Body of pancreas (tissue), 4 donors: Measurements from ENCODE around the gene HDAC7. TPM values are rescaled to one million over a fixed set of nuclear protein-coding genes. Genes with fewer than 3 reads are reported as not detected.

ENCODE experiments used
- ATAC-seq: fragments of 150-250 bp; one replicate; pipeline ENCODE4 v1.9.1; 2016
- DNase-seq, 4 donors: peaks; one replicate each; pipeline ENCODE4 v3.0.0-alpha.2; 2019
- H3K27ac ChIP-seq, 4 donors: fragments of 200-600 bp; sonication (generic); 1 replicate in 3 of 4; 2 replicates in 1 of 4; pipeline versions ENCODE4 v1.5.1 to v1.6.1; 2016 to 2019; ENCODE audit warnings: mild to moderate bottlenecking in 1 of 4, mixed read lengths in 1 of 4, moderate library complexity in 1 of 4
- H3K27me3 ChIP-seq, 2 donors: fragments of 200-600 bp; sonication (generic); one replicate each; pipeline ENCODE4 v1.6.0; 2016; ENCODE audit warnings: mild to moderate bottlenecking in 1 of 2
- H3K36me3 ChIP-seq, 2 donors: fragments of 200-600 bp; sonication (generic); replicated peaks in 1 of 2; 2 replicates each; pipeline ENCODE4 v1.5.1; 2016; ENCODE audit warnings: low read depth in 2 of 2; ENCODE audit not compliant: insufficient read depth in 1 of 2
- H3K4me1 ChIP-seq: fragments of 200-600 bp; sonication (generic); one replicate; pipeline ENCODE4 v1.6.0; 2016
- H3K4me3 ChIP-seq, 2 donors: fragments of 200-600 bp; sonication (generic); 1 replicate in 1 of 2; 2 replicates in 1 of 2; pipeline ENCODE4 v1.5.1; 2016 to 2019
- H3K9me3 ChIP-seq, 3 donors: fragments of 200-600 bp; sonication (generic); 1 replicate in 2 of 3; 2 replicates in 1 of 3; pipeline ENCODE4 v1.5.1; 2016
- POLR2A ChIP-seq, 3 donors: fragments of 450-650 bp; IDR thresholded peaks; one replicate each; pipeline ENCODE4 v1.6.1; 2016; ENCODE audit warnings: antibody characterized with exemption in 3 of 3, mild to moderate bottlenecking in 2 of 3
- WGBS, 2 donors: methylation state at CpG; one replicate each; pipeline ENCODE4 v1.1.5; 2017; 5-methylcytosine and 5-hydroxymethylcytosine counted together
- intact Hi-C: fragments of 100-400 bp; cut with DNase I; formaldehyde crosslinking; loops from one replicate; pipeline ENCODE4 v1.15.1; 2023
- total RNA-seq, 2 donors: library from RNA; depleted of rRNA; stranded (reverse); fragments of >200 nt; gene quantifications; one replicate each; pipeline ENCODE4 v1.1.0, GENCODE V29; 2016
- TF ChIP-seq, protein P1 (sequence below), 7 experiments: fragments of 450-650 bp in 4 of 7; fragments of 200-600 bp in 3 of 7; sonication (generic) in 3 of 7; IDR thresholded peaks; one replicate each; pipeline ENCODE4 v1.5.1; 2016 to 2019; ENCODE audit warnings: antibody characterized with exemption in 7 of 7

HDAC7 gene
- total RNA-seq, 2 donors from 2014 or later, result 26.2 to 26.7 TPM

DNA sequence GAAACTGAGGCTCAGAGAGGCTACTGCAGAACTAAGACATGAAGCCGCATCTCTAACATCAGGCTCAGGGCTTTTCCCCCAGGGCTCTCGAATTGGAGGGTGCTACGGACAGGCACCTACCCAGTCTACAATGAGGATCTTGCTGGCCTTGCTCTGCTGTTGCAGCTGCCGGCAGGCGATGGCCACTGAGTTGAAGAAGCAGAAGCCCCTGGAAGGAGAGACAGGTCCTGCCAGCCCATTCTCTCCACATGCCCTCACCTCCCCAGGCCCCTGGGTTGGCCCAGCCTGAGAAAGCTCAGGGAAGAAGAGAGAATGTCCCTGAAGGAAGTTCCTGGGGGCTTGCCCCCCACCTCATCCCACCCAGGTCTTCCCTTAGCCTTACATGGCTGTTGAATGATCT, 30.6 kb downstream of the HDAC7 start:
- H3K4me3 ChIP-seq, result no peak overlapping the region
- 89 to 100% methylated on average over 2 to 5 of the region's 5 CpGs for WGBS, 2 donors
- intact Hi-C loops, result no loop called here
- H3K9me3 ChIP-seq, result no peaks in the 10 kb centered on the region
- H3K27ac ChIP-seq, result no peak overlapping the region
- H3K36me3 ChIP-seq, result peaks cover 0 to 28% of the 10 kb centered on the region in 2 donors
- TF ChIP-seq, protein P1, sequence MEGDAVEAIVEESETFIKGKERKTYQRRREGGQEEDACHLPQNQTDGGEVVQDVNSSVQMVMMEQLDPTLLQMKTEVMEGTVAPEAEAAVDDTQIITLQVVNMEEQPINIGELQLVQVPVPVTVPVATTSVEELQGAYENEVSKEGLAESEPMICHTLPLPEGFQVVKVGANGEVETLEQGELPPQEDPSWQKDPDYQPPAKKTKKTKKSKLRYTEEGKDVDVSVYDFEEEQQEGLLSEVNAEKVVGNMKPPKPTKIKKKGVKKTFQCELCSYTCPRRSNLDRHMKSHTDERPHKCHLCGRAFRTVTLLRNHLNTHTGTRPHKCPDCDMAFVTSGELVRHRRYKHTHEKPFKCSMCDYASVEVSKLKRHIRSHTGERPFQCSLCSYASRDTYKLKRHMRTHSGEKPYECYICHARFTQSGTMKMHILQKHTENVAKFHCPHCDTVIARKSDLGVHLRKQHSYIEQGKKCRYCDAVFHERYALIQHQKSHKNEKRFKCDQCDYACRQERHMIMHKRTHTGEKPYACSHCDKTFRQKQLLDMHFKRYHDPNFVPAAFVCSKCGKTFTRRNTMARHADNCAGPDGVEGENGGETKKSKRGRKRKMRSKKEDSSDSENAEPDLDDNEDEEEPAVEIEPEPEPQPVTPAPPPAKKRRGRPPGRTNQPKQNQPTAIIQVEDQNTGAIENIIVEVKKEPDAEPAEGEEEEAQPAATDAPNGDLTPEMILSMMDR (IDR thresholded peaks at IDR 0.05), result no peak
- TF ChIP-seq POLR2A (IDR thresholded peaks at IDR 0.05), result no peak
- no peaks in the 10 kb centered on the region for H3K27me3 ChIP-seq
- DNase-seq (no peak), ATAC-seq (no peak)
- no peaks in the 10 kb centered on the region for H3K4me1 ChIP-seq

DNA sequence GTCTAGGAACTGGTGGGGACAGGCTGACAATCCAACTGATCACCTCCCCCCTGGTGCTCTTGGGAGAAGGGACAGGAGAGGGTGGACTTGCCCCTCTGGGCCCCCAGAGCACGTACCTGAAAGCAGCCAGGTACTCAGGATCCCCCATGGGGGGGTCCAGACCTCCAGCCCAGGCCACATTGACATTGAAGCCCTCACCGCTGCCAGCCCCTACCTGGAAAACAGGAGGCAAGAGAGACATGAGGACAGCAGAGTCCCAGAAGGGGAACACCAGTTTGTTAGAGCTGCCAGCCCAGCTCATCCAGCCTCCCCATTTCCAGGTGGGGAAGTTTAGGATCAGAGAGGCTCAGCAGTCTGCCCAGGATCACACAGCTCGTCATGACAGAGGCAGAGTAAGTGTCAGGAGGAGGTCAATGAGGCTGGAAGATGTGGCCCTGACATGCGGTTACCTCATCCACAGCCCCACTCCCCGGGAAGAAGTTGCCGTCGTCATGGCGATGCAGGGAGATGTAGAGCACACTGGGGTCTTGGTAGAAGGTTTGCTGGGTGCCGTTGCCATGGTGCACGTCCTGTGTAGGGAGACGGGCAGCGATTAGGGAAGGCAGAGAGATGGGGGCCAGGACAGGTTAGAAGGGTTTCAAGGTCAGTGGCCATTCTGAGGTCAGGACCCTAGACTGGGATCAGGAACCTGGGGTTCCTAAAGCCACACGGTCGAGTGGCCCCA, 31.9 kb downstream of the HDAC7 start:
- DNase-seq, result no peak
- H3K36me3 ChIP-seq, result peaks cover 0 to 28% of the 10 kb centered on the region in 2 donors
- intact Hi-C loops, result no loop called here
- no peak overlapping the region for H3K4me3 ChIP-seq
- H3K27me3 ChIP-seq, result no peaks in the 10 kb centered on the region
- 77 to 83% methylated on average over 14 of the region's 14 CpGs for WGBS, 2 donors
- no peak for ATAC-seq
- no peaks in the 10 kb centered on the region for H3K9me3 ChIP-seq
- TF ChIP-seq POLR2A (IDR thresholded peaks at IDR 0.05), result no peak
- TF ChIP-seq, protein P1 (IDR thresholded peaks at IDR 0.05), result no peak
- no peaks in the 10 kb centered on the region for H3K4me1 ChIP-seq
- no peak overlapping the region for H3K27ac ChIP-seq

DNA sequence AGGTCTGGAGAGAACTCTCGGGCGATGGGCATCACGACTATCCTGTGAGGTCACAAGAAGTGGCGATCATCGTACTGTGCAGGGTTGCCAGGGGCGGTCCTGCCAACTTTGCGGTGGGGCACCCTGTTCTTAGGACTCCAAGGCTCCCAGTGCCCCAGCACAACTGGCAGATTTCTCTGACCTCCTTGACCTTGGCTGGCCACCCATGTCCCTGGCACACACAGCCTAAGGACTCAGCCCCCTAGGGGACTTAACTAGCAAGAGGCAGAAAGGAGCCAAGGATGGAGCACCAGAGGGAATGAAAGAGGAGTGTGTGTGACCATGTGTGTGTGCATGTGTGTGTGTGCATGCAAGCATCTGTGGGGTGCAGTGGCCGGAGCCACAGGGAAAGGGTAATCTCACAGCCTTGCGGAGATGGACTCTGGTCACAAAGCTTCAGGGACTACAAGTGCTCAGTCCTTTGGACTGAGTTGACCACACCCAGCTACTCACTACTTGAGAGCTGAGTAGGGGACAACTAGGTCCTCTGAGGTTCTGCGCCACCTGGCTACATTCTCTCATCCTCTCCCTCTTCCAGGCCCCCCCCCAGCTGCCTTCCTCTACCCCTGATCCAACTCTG, 32.9 kb downstream of the HDAC7 start:
- Histone ChIP-seq H3K4me3 (no peak overlapping the region), H3K27ac (no peak overlapping the region), H3K27me3 (no peaks in the 10 kb centered on the region), H3K9me3 (no peaks in the 10 kb centered on the region), H3K36me3 (peaks cover 0 to 28% of the 10 kb centered on the region in 2 donors), H3K4me1 (no peaks in the 10 kb centered on the region)
- intact Hi-C loops, result no loop called here
- WGBS, 2 donors, result 65 to 78% methylated on average over 8 to 10 of the region's 10 CpGs
- DNase-seq (no peak), ATAC-seq (no peak)
- TF ChIP-seq POLR2A (IDR thresholded peaks at IDR 0.05), result no peak
- TF ChIP-seq, protein P1 (IDR thresholded peaks at IDR 0.05), result no peak

DNA sequence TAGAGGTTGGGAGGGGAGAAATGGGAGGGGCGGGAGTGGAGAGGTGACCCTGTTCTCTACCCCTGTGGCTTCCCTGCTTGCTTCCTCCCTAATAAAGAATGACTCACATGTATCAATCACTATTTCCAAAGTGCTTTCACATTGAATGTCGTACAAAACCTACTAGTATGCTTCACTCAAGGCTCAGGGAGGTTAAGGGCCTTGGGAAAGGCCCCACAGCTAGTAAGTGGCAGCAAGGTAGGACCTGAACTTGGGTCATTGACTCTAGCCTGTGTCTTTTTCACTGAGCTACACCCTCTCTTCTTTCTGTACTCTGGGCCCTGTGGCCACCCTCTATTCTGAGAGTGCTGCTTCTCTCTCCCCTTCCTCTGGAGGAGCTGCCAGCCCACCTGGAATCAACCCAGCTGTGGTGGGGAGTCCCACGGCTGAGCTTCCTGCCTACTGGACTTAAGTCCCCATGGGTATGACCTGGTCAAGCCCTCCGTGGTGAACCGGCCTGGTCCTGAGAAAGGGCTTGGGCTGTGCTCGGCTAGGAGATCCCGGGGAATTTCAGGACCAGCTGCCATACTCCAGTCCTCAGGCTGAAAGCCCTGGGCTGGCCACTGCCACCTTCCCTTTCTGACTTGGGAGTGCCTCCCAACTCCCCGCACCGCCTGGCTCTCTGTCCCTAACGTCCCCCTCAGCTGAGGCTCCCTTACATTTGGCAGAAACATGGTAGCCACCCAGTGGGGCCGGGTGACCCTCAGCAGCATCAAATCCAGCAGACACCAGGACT, 33.6 kb downstream of the HDAC7 start:
- Histone ChIP-seq H3K36me3 (peaks cover 0 to 28% of the 10 kb centered on the region in 2 donors), H3K4me3 (no peak overlapping the region), H3K27ac (no peak overlapping the region), H3K27me3 (no peaks in the 10 kb centered on the region), H3K4me1 (no peaks in the 10 kb centered on the region), H3K9me3 (no peaks in the 10 kb centered on the region)
- no peak for ATAC-seq
- intact Hi-C loops, result no loop called here
- 68 to 90% methylated on average over 7 to 11 of the region's 11 CpGs for WGBS, 2 donors
- no peak for DNase-seq
- TF ChIP-seq, protein P1 (IDR thresholded peaks at IDR 0.05), result no peak
- no peak for TF ChIP-seq POLR2A (IDR thresholded peaks at IDR 0.05)
